Pons (tissue), 1 donor: ENCODE measurements around the gene SP110.
"Not testable (repeated sequence)": the region's sequence is repeated elsewhere in the genome, so short reads cannot be mapped to it uniquely, and the experiment has no call there.

Source experiments
- DNase-seq: peaks from one replicate; pipeline ENCODE4 v3.0.0-alpha.2; 2016; ENCODE audit warnings: low spot score

SP110 gene

GRCh38 chr2:230219419-230220331 lies at the start of gene SP110:
Gene SP110 (minus strand): TSS chr2:230219984. CDS start chr2:230216927, 3,057 bp downstream.
- DNase-seq = peak; percentile 88

DNA sequence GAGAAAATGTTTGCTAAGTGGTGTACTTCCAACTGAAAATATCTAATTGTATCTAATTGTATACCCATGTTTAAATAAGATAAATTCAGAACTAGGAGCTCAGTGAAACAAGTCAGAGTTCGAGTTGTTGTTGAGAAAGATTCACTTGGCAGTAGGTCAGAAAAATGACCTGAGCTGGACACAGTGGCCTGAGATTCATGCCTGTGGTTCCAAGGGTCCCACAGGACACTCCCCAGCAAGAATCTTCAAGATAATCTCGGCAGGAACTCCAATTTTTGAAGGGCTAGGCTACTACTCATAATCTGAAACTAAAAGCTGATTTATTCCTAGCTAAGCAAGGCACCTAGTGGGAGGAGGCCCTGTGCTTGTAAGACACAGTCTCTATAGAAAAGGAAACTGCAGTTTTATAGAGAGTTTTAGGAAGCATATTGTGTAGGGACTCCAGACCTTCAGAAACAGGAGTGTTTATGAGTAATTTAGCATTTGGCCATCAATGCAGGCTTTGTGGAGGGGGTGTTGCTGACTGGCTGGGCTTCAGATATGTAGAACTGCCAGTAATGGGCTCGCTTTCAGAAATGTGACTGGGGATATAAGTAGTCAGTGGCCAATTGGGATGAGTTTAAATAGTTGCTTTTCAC lies 48.9 kb upstream of the SP110 start:
- DNase-seq = no peak

DNA sequence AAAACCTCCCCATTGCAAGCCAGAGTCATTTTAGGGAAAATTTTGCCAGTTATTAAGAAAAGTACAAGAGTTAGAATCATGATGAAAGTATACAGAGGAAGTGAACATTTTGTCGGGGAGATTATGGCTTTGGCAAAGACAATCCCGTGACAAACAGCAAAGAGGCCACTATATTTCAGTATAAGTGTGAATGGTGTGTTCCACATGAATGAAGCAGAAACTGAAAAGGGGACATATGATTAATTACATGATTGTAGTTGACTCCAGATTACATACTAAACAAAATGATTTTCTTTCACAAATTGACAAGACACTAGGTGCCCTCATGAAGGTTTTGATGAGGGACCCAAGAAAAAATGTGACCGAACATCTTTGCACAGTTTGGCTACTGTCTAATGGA lies 47.8 kb upstream of the SP110 start:
- no peak for DNase-seq

DNA sequence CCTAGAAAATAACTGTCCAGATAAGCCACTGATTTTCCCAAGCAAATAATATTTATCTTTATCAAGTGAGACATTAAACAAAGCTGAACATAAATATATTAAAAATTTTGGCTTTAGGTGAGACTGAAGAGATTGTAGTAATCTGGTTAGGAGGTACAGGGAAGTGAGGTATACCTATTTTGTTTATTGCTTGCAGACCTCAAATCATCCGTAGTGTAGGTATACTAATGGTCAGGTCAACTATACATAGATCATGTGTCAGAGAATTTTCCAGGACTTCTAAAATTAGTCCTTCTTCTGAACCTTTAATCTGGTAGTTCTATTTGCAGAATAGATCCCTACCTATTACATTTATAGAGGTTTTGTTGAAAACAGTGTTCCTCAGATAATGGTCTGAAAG lies 47.3 kb upstream of the SP110 start:
- DNase-seq = no peak

GRCh38 chr2:230266638-230267037 lies 46.9 kb upstream of the SP110 start:
- no peak for DNase-seq

DNA sequence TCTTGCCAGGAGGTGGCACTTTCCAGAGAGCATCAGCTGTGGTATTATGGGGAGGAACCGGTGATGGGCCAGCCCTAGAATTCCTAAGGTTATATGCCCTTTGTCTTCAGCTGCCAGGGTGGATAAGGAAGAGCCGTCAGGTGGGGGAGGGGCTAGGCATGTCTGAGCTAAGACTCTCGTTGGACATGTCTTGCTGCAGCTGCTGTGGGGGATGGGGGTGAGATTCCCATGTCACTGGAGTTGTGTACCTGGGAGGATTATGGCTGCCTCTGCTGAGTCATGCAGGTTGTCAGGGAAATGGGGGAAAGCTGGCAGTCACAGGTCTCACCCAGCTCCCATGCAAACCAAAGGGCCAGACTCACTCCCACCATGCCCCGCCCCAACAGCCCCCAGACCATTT lies 45.2 kb upstream of the SP110 start:
- DNase-seq = not testable (repeated sequence)

GRCh38 chr2:230262246-230262645 lies 42.5 kb upstream of the SP110 start:
- DNase-seq = no peak

GRCh38 chr2:230258483-230258882 lies 38.7 kb upstream of the SP110 start:
- no peak for DNase-seq

DNA sequence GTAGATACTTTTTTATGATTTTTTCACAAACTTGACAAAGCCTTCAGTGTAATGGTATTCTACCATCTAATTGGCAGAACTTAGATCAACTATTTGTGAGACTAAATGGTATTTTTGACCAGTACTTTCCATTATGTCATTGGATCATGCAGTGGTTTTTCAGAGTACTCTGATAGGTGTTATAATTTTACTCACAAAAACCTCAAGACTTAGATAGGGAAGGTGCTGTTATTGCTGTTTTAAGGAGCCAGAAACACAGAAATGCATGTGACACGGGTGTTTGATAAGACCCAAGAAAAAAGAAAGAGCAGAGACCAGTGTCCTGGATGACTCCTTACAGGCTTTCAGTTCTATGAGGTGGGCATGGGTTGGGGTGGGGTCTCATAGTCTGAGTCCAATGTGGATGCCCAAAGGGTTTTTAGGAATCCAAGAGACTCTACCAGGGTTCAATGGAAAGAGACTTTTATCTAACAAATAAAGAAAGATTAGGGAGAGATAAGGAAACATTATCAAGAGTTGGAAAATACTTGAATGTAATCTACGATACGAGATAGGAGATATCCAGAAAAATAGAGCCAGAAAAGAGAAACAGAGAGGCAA lies 37.0 kb upstream of the SP110 start:
- no peak for DNase-seq

GRCh38 chr2:230254152-230254881 lies 34.5 kb upstream of the SP110 start:
- DNase-seq = no peak

- no peak for DNase-seq
Observed at GRCh38 chr2:230250231-230250630, 30.4 kb upstream of the SP110 start.

GRCh38 chr2:230246206-230246605 lies 26.4 kb upstream of the SP110 start:
- DNase-seq = no peak

DNA sequence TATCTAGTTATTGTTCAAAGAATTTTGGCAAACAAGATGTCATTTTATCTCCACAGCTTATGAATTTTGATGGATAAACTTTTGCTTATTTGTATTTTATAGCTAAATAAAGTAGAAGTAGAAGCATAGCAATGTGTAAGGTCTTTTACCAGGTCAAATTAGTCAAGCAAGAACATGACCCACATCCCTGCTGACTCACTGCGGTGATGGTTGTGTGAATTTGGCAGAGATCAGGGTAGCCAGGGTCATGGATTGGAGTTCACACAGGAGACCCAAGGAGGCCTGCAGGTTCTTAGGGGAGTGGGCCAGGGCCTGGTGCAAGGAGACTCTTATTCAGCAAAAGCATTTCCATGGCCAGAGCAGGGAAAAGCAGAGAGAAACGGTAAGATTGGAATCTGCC lies 24.4 kb upstream of the SP110 start:
- DNase-seq = no peak

GRCh38 chr2:230234845-230235244 lies 15.1 kb upstream of the SP110 start:
- DNase-seq = no peak

DNA sequence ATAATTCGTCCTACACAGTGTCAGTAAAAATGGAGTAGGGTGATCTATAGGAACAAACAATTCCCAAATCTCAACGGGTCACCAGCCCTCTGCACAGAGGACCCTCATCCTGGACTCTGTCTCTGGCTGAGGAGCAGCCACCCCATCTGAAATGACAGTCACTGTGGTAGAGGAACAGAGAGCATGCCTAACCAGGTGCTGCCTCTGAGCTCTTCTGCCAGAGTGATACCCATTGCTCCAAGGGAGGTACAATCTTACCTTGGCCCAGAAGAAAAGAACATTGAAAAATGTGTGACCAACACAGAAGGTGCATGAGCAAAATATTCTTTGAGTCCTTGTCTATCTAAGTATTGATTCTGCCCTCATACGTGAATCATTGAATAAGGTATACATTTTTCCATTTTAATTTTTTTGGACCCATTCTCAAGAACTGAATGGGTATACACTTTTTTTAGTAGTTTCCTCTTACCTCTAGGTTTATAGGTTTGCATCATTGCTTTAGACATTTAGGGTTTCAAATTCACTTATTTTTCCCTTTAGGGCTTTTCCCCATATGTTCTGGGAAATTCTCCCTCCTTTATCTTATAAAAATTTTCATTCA lies 14.4 kb upstream of the SP110 start:
- DNase-seq = no peak

GRCh38 chr2:230231251-230231650 lies 11.5 kb upstream of the SP110 start:
- no peak for DNase-seq

DNA sequence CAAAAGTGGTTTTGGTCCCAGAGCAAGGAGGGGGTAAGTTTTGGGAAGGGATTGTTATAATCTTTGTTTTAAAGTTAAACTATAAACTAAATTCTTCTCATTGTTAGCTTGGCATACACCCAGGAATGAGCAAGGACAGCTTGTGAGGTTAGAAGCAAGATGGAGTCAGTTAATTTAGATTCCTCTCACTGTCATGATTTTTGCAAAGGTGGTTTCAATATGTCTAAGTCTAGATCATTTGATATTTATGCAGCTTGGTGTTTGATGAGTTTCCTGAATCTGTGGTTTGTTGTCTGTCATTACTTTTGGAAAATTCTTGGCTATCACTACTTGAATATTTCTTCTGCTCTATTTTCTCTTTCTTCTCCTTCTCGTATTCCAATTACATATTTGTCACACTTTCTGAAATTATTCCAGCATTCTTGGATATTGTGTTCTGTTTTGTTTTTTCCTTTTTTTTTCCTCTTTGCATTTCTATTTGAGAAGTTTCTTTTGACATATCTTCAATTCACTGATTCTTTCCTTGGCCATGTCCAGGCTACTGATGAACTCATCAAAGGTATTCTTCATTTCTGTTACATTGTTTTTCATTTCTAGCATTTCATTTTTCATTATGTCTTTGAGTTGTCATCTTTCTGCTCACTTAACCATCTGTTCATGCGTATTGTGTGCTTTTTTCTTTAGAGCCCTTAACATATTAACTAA lies 10.9 kb upstream of the SP110 start:
- DNase-seq = no peak

DNA sequence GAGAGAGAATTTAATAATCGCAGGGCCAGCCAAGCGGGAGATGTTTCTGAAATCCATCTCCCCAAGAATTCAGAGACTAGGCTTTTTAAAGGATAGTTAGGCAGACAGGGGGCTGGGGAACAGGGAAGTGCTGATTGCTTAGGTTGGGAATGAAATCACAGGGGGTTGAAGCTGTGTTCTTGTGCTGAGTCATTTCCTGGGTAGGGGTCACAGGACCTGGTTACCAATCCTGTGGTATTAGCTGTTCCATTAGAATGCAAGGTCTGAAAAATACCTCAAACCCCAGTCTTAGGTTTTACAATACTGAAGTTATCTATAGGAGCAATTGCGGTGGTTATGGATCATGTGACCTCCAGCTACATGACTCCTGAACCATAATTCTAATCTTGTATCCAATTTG lies 10.3 kb upstream of the SP110 start:
- DNase-seq = no peak

DNA sequence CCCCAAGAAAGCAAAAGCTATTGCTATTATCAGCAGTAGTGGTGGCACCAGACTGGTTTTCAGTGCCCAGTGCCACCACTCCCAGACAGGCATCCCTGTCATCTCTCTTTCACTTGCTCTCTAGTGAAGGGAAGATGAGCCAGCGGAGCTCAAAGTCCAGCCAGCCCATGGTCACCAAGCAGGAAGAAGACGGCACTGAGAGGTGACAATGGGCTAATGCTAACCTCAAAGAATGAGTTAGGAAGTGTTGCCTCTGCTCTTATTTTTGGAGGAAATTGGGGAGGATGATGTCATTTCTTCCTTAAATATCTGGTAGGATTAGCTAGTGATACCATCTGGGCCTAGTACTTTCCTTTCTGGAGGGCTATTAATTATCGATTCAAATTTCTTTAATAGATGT lies 7.4 kb upstream of the SP110 start:
- DNase-seq = no peak

DNA sequence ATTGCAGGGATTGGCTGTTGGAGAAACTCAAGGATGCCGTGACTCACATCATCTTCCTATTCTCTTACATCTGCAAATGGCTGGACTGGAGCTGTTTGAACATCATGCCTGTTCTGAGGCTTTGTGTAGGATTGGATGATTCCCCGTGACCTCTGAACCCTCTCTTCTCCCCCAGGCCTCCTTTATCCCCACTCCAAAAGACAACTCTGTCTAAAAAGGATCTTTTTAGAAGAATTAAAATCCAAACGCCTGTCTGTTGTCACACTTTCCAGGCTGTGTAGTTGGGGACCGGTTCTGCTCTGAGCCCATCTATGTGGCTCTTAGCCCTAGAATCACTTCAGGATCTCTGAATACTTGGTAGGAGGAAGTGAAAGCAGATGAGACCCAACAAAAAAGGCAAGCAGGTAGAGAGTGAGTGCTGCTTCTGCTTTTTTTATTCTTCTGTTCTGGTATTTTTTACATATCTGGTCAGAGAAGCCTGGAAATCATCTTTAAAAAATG lies 6.3 kb upstream of the SP110 start:
- DNase-seq = peak; percentile 48

- DNase-seq = peak; percentile 70
Observed at GRCh38 chr2:230225486-230225885, 5.7 kb upstream of the SP110 start, which contains the start of gene SP140. Gene SP140 (plus strand): TSS chr2:230225736. CDS start chr2:230225845, 109 bp downstream.
